ENCODE results near the gene SHQ1. TPM values are rescaled to one million over a fixed set of nuclear protein-coding genes. Genes with fewer than 3 reads are reported as not detected.

Gene SHQ1
- total RNA-seq, 1 experiment from 2014 or later, result 28.9 TPM

Other genes starting within 250 kb of the SHQ1 start
- gene GXYLT2, start 39.6 kb upstream of the SHQ1 start, total RNA-seq (2014; rRNA removed; shearing (Covaris generic)), result 10.3 and 13.9 TPM in 2 replicates
- gene PPP4R2, start 148.4 kb upstream of the SHQ1 start, total RNA-seq (2014; rRNA removed; shearing (Covaris generic)), result 61.8 and 93.8 TPM in 2 replicates
- gene EBLN2, start 213.2 kb upstream of the SHQ1 start, total RNA-seq (2014; rRNA removed; shearing (Covaris generic)), result 1.5 and 4.9 TPM in 2 replicates

Measured in G401 (cell line).